Thyroid gland (tissue), 4 donors: ENCODE data around the gene SF3B2. TPM values are rescaled to one million over a fixed set of nuclear protein-coding genes. Genes with fewer than 3 reads are reported as not detected.

Experiments
- DNase-seq, 2 donors: peaks; one replicate each; pipeline ENCODE4 v3.0.0-alpha.2; 2019
- H3K27ac ChIP-seq, 3 donors: fragments of 200-600 bp; sonication (generic); 1 replicate in 2 of 3; 2 replicates in 1 of 3; pipeline ENCODE4 v1.5.1; 2016 to 2019; ENCODE audit warnings: mild to moderate bottlenecking in 1 of 3, moderate library complexity in 1 of 3
- H3K27me3 ChIP-seq: fragments of 200-600 bp; sonication (generic); one replicate; pipeline ENCODE4 v1.5.1; 2019
- H3K36me3 ChIP-seq, 2 donors: fragments of 200-600 bp; sonication (generic); one replicate each; pipeline ENCODE4 v1.5.1; 2016 to 2019
- H3K4me1 ChIP-seq, 2 donors: fragments of 200-600 bp; sonication (generic); one replicate each; pipeline ENCODE4 v1.5.1; 2017 to 2019
- H3K4me3 ChIP-seq, 3 donors: fragments of 200-600 bp; sonication (generic); replicated peaks in 1 of 3; 1 replicate in 2 of 3; 2 replicates in 1 of 3; pipeline ENCODE4 v1.5.1; 2016; ENCODE audit warnings: mild to moderate bottlenecking in 1 of 3
- H3K9me3 ChIP-seq: fragments of 200-600 bp; sonication (generic); one replicate; pipeline ENCODE4 v1.5.1; 2017
- POLR2A ChIP-seq, 2 donors: fragments of 450-650 bp; IDR thresholded peaks; one replicate each; pipeline ENCODE4 v1.6.1; 2017; ENCODE audit warnings: antibody characterized with exemption in 2 of 2, mild to moderate bottlenecking in 2 of 2, moderate library complexity in 1 of 2
- WGBS, 2 donors: methylation state at CpG; one replicate each; pipeline ENCODE4 v1.1.5; 2017; 5-methylcytosine and 5-hydroxymethylcytosine counted together
- intact Hi-C: fragments of 100-400 bp; cut with DNase I; formaldehyde crosslinking; loops from one replicate; pipeline ENCODE4 v1.15.1; 2023
- total RNA-seq, 4 donors: library from RNA; depleted of rRNA; stranded (reverse); fragments of >200 nt; gene quantifications; one replicate each; pipeline ENCODE4 v1.2.3, GENCODE V29; 2016
- TF ChIP-seq, protein P1 (sequence below), 6 experiments: fragments of 200-600 bp in 3 of 6; fragments of 450-650 bp in 3 of 6; sonication (generic) in 3 of 6; IDR thresholded peaks; one replicate each; pipeline ENCODE4 v1.5.1; 2016 to 2019; ENCODE audit warnings: antibody characterized with exemption in 6 of 6, mild to moderate bottlenecking in 2 of 6, inconsistent platforms in 1 of 6, moderate library complexity in 1 of 6

The SF3B2 gene
- total RNA-seq, 4 donors from 2014 or later: 149 to 231 (median 158) TPM

DNA sequence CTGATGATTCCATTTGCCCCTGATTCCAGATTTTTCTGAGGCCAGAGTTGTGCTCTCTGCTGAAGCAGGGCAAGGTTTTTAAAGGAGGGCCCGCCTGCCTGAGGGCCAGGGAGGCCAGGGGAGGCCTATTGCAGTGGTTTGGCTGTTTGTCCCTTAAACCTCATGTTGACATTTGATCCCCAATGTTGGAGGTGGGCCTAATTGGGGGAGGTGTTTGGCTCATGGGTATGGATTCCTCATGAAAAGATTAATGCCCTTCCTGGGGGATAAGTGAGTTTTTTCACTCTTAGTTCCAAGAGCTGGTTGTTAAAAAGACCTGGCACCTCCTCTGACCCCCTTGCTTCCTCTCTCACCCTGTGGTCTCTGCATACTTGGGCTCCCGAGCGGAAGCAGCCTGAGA, 12.4 kb upstream of the SF3B2 start:
- peaks cover 0 to 12% of the 10 kb centered on the region in 2 donors for H3K36me3 ChIP-seq
- no peaks in the 10 kb centered on the region for H3K27me3 ChIP-seq
- intact Hi-C loops: no loop called here
- no peak overlapping the region for H3K4me3 ChIP-seq
- no peak for DNase-seq
- H3K9me3 ChIP-seq: no peaks in the 10 kb centered on the region
- 85 to 90% methylated on average over 3 of the region's 3 CpGs for WGBS, 2 donors
- no peak for TF ChIP-seq POLR2A (IDR thresholded peaks at IDR 0.05)
- TF ChIP-seq, protein P1, sequence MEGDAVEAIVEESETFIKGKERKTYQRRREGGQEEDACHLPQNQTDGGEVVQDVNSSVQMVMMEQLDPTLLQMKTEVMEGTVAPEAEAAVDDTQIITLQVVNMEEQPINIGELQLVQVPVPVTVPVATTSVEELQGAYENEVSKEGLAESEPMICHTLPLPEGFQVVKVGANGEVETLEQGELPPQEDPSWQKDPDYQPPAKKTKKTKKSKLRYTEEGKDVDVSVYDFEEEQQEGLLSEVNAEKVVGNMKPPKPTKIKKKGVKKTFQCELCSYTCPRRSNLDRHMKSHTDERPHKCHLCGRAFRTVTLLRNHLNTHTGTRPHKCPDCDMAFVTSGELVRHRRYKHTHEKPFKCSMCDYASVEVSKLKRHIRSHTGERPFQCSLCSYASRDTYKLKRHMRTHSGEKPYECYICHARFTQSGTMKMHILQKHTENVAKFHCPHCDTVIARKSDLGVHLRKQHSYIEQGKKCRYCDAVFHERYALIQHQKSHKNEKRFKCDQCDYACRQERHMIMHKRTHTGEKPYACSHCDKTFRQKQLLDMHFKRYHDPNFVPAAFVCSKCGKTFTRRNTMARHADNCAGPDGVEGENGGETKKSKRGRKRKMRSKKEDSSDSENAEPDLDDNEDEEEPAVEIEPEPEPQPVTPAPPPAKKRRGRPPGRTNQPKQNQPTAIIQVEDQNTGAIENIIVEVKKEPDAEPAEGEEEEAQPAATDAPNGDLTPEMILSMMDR (IDR thresholded peaks at IDR 0.05): no peak
- H3K4me1 ChIP-seq: peaks cover 4 to 9% of the 10 kb centered on the region in 2 donors
- no peak overlapping the region for H3K27ac ChIP-seq

DNA sequence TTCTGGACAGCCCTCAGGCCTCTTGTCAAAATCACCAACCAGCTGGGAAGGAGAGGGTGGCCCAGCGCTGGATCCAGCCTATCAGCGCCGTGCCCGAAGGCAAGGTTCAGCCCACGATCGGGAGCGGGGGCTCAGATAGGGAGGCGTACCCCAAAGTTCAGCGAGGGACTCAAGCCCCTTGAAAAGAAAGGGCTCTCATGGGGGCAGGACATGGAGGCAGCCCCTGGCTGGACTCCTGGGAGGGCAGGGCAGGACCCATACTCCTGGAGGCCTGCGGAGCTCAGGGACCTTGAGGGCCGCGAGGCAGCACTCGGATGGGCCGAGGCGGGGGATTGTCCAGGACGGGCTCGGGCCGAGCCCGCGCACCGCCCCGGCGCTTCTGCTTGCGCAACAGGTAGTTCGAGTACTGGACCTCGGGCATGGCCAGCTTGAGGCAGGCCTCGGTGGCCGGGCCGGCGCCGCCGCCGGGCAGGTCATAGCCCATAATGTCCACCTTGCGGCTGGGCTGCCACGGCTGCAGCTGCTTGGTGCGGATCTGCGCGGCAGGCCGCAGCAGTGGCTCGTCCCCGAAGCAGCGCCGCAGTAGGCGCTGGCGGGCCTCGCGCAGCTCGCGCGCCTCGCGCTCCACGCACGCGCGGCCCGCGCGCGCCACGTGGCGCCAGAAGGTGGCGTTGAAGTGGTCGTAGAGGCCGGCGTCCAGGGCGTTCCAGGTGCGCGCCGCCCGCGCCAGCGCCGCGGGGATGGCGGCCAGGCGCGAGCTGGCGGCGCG, 9.8 kb upstream of the SF3B2 start:
- Histone ChIP-seq H3K4me1 (peaks cover 26% of the 10 kb centered on the region in 2 donors), H3K4me3 (no peak overlapping the region), H3K27ac (no peak overlapping the region), H3K27me3 (no peaks in the 10 kb centered on the region), H3K36me3 (peaks cover 0 to 12% of the 10 kb centered on the region in 2 donors), H3K9me3 (no peaks in the 10 kb centered on the region)
- DNase-seq: no peak
- 96 to 97% methylated on average over 48 to 78 of the region's 81 CpGs for WGBS, 2 donors
- TF ChIP-seq, protein P1 (IDR thresholded peaks at IDR 0.05): no peak
- no peak for TF ChIP-seq POLR2A (IDR thresholded peaks at IDR 0.05)
- intact Hi-C loops: no loop called here

DNA sequence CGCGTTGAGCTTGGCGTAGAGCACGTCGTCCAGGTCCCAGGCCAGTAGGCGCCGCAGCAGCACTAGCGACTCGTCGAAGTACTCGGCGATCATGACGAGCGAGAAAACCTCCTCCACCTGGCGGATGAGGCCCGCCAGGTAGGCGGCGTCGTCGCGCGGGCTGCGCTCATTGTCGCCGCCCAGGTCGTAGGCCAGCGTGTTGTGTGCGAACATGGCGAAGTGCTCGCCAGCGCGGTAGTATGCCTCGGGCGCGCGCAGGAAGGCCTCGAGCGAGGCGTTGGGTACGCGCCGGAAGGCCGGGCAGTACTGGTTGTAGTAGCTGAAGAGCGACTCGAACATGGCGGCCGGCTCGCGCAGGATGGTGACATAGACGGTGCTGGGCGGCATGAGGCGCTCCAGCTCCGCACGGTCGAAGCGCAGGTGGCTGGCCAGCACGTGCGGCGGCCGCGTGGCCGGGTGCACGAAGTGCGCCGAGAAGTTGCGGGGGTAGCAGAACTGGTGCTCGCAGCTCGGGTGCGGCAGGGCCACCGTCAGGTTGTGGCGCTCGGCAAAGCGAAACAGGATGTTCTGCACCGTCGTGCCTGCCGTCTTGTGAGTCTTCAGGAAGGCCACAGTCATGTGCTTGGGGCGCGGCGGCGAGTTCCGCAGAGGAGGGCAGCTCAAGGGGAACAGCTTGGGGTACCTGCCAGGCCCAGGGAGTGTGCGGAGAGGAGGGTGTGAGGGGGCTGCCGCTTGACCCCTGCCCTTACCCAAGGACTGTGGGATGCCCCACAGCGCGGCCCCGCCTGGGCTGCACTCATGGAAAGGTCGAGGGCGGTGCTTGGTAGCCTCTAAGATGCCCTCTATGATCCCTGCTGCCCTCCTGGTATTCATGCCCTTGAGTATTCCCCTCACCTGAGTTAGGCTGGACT, 8.9 kb upstream of the SF3B2 start:
- peaks cover 0 to 12% of the 10 kb centered on the region in 2 donors for H3K36me3 ChIP-seq
- 96 to 97% methylated on average over 83 to 84 of the region's 88 CpGs for WGBS, 2 donors
- H3K9me3 ChIP-seq: no peaks in the 10 kb centered on the region
- H3K27me3 ChIP-seq: no peaks in the 10 kb centered on the region
- intact Hi-C loops: no loop called here
- TF ChIP-seq POLR2A (IDR thresholded peaks at IDR 0.05): no peak
- TF ChIP-seq, protein P1 (IDR thresholded peaks at IDR 0.05): no peak
- H3K4me1 ChIP-seq: peaks cover 33 to 34% of the 10 kb centered on the region in 2 donors
- DNase-seq: no peak
- H3K27ac ChIP-seq: no peak overlapping the region
- no peak overlapping the region for H3K4me3 ChIP-seq

DNA sequence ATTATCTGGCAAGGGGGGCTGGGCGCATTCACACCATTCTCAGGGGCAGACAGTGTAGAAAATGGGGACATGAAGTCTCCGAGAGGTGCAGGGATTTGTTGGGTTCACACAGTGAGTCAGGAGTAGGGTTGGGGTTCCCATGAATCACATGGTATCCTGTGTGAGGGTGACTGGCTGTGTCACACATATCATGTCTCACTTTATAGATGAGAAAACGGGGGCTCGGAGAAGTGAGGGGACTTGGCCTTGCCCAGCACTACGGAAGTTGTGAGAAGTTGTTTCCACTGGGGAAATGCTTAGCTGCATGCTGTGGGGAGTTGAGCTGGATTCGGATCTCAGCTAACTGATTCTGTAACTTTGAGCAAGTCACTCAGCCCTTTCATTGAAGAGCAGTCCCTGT, 7.4 kb upstream of the SF3B2 start:
- peaks cover 42 to 49% of the 10 kb centered on the region in 2 donors for H3K4me1 ChIP-seq
- no peak overlapping the region for H3K27ac ChIP-seq
- no peaks in the 10 kb centered on the region for H3K9me3 ChIP-seq
- TF ChIP-seq POLR2A (IDR thresholded peaks at IDR 0.05): no peak
- TF ChIP-seq, protein P1 (IDR thresholded peaks at IDR 0.05): no peak
- WGBS, 2 donors: 71 to 76% methylated on average over 6 of the region's 6 CpGs
- intact Hi-C loops: no loop called here
- peaks cover 0 to 12% of the 10 kb centered on the region in 2 donors for H3K36me3 ChIP-seq
- H3K4me3 ChIP-seq: no peak overlapping the region
- no peaks in the 10 kb centered on the region for H3K27me3 ChIP-seq
- DNase-seq: no peak
